Panc1 (cell line): ENCODE measurements around the gene ATP6V1E1. TPM values are rescaled to one million over a fixed set of nuclear protein-coding genes. Genes with fewer than 3 reads are reported as not detected.

Source experiments
- ATAC-seq: fragments of 200-7000 bp; cut with Tn5 transposase; 2 replicates; pipeline ENCODE4 v1.9.1; 2020; ENCODE audit warnings: mild to moderate bottlenecking, moderate library complexity
- BruUV-seq: library from RNA; stranded (reverse); fragments of 400-500 nt; replicated peaks from 2 replicates; lab custom pipeline; 2021; lab: Mats Ljungman, UMichigan
- CTCF ChIA-PET: fragments of 300-600 bp; sonication (Branson Sonifier 250); formaldehyde crosslinking; loops from one replicate; lab custom pipeline; 2022; ENCODE audit warnings: antibody characterized with exemption; lab: Charles Lee
- POLR2A ChIA-PET: fragments of 300-600 bp; sonication (Branson Sonifier 250); formaldehyde crosslinking; loops from one replicate; lab custom pipeline; 2022; ENCODE audit warnings: antibody characterized with exemption; lab: Charles Lee
- DNase-seq: peaks from one replicate; pipeline ENCODE4 v3.0.0-alpha.2; 2010; ENCODE audit warnings: low read depth, low spot score
- H3K27ac ChIP-seq: 2 replicates; pipeline ENCODE4 v1.5.1; 2011; ENCODE audit warnings: mild to moderate bottlenecking, low read length, inconsistent platforms
- H3K27me3 ChIP-seq: fragments of 200-500 bp; sonication (Bioruptor generic); 2 replicates; pipeline ENCODE4 v1.6.0; 2014; ENCODE audit warnings: low read length, inconsistent platforms; ENCODE audit not compliant: control insufficient read depth, insufficient read depth
- H3K36me3 ChIP-seq: fragments of 200-500 bp; sonication (Bioruptor generic); 2 replicates; pipeline ENCODE4 v1.5.1; 2014; ENCODE audit warnings: inconsistent platforms, mild to moderate bottlenecking, low read length, moderate library complexity; ENCODE audit not compliant: control insufficient read depth, insufficient read depth
- H3K4me1 ChIP-seq: 2 replicates; pipeline ENCODE4 v1.5.1; 2011; ENCODE audit warnings: inconsistent platforms, mild to moderate bottlenecking, low read length, moderate library complexity; ENCODE audit not compliant: control insufficient read depth, insufficient read depth
- H3K4me3 ChIP-seq, 2 experiments: 2 replicates each; pipeline ENCODE4 v1.5.1; 2011 to 2012; ENCODE audit warnings: low read depth in 2 of 2, low read length in 2 of 2, mild to moderate bottlenecking in 2 of 2, inconsistent platforms in 1 of 2, moderate library complexity in 1 of 2
- H3K9me3 ChIP-seq: fragments of 200-500 bp; sonication (Bioruptor generic); 2 replicates; pipeline ENCODE4 v1.5.1; 2014; ENCODE audit warnings: low read depth, mild to moderate bottlenecking, inconsistent platforms, low read length, moderate library complexity; ENCODE audit not compliant: control insufficient read depth, insufficient read depth
- CTCF ChIP-seq: fragments of 450-650 bp; IDR thresholded peaks from 2 replicates; pipeline ENCODE4 v1.5.1; 2017; ENCODE audit warnings: mild to moderate bottlenecking
- POLR2AphosphoS5 ChIP-seq: IDR thresholded peaks from 2 replicates; pipeline ENCODE4 v1.6.1; 2012; ENCODE audit warnings: mild to moderate bottlenecking, low read depth, low read length, moderate library complexity
- REST ChIP-seq, 2 experiments: IDR thresholded peaks; 2 replicates each; pipeline ENCODE4 v1.6.1; 2011 to 2012; ENCODE audit warnings: low read depth in 2 of 2, control low read depth in 1 of 2, low read length in 1 of 2, mild to moderate bottlenecking in 1 of 2, moderate library complexity in 1 of 2; ENCODE audit not compliant: insufficient read depth in 1 of 2
- SIN3A ChIP-seq: IDR thresholded peaks from 2 replicates; pipeline ENCODE4 v1.6.1; 2012; ENCODE audit warnings: low read depth, mild to moderate bottlenecking, low read length, moderate library complexity, borderline replicate concordance; ENCODE audit not compliant: insufficient read depth
- TCF7L2 ChIP-seq: IDR thresholded peaks from 2 replicates; pipeline ENCODE4 v1.6.1; 2011; ENCODE audit warnings: mild to moderate bottlenecking, low read depth, low read length, inconsistent platforms
- in situ Hi-C: cut with HindIII; loops from 2 replicates; pipeline ENCODE4 v1.10.0; 2016; ENCODE audit warnings: low sequenced_read_pairs, low pct_unique_long_range_greater_than_20kb
- intact Hi-C: fragments of 100-400 bp; cut with micrococcal nuclease; formaldehyde crosslinking; loops from one replicate; pipeline ENCODE4 v1.10.0; 2022; ENCODE audit not compliant: unreplicated experiment
- total RNA-seq: library from RNA; stranded (reverse); gene quantifications from one replicate; pipeline ENCODE4 v1.2.1, GENCODE V29; 2021; ENCODE audit not compliant: unreplicated experiment

ATP6V1E1 gene
- total RNA-seq, 1 experiment from 2014 or later, result 136 TPM

GRCh38 chr22:17665854-17666253 lies 37.3 kb upstream of the ATP6V1E1 start:
- Histone ChIP-seq H3K27me3 (no peaks in the 10 kb centered on the region), H3K9me3 (no peaks in the 10 kb centered on the region), H3K27ac (no peak overlapping the region), H3K36me3 (peaks cover 3% of the 10 kb centered on the region; the same call in 1 of the 2 replicates), H3K4me1 (no peaks in the 10 kb centered on the region), H3K4me3 (no peak overlapping the region)
- TF ChIP-seq SIN3A (no peak), TCF7L2 (no peak), CTCF (no peak), POLR2AphosphoS5 (no peak), REST (IDR thresholded peaks at IDR 0.05; ENCODE audit: insufficient read depth in 1 of 2, low read depth in 2 of 2, low read length in 1 of 2) (no peak)
- CTCF ChIA-PET, result no interaction called here
- POLR2A ChIA-PET, result no interaction called here
- BruUV-seq, result no TSS peak
- intact Hi-C loops (no loop called here), in situ Hi-C loops (no loop called here)
- no peak for ATAC-seq
- no peak for DNase-seq

GRCh38 chr22:17665248-17665647 lies 36.7 kb upstream of the ATP6V1E1 start:
- CTCF ChIA-PET, result no interaction called here
- TF ChIP-seq POLR2AphosphoS5 (no peak), TCF7L2 (no peak), CTCF (no peak), REST (IDR thresholded peaks at IDR 0.05; ENCODE audit: insufficient read depth in 1 of 2, low read depth in 2 of 2, low read length in 1 of 2) (no peak), SIN3A (no peak)
- Histone ChIP-seq H3K4me1 (no peaks in the 10 kb centered on the region), H3K4me3 (no peak overlapping the region), H3K36me3 (peaks cover 3% of the 10 kb centered on the region; the same call in 1 of the 2 replicates), H3K27ac (no peak overlapping the region), H3K9me3 (no peaks in the 10 kb centered on the region), H3K27me3 (no peaks in the 10 kb centered on the region)
- BruUV-seq, result no TSS peak
- DNase-seq, result no peak
- no peak for ATAC-seq
- POLR2A ChIA-PET, result no interaction called here
- in situ Hi-C loops, result no loop called here
- intact Hi-C loops, result no loop called here
